Myocyte (in vitro differentiated cells): ENCODE data around the gene SPATA31E1. TPM values are rescaled to one million over a fixed set of nuclear protein-coding genes. Genes with fewer than 3 reads are reported as not detected.
"Not testable (repeated sequence)": the region's sequence is repeated elsewhere in the genome, so short reads cannot be mapped to it uniquely, and the experiment has no call there.

Experiments
- DNase-seq: peaks from one replicate; pipeline ENCODE4 v3.0.0-alpha.2; 2012; ENCODE audit warnings: low read depth
- polyA plus RNA-seq: library from polyadenylated mRNA; unstranded; fragments of >200 nt; gene quantifications from one replicate; pipeline ENCODE4 v1.2.1, GENCODE V29; 2012; ENCODE audit warnings: missing spikeins
- total RNA-seq: library from RNA; depleted of rRNA; stranded (reverse); fragments of >200 nt; gene quantifications from 2 replicates; pipeline ENCODE4 v1.2.3, GENCODE V29; 2014

SPATA31E1 gene
- not detected in 2 replicates for total RNA-seq
- not detected for polyA plus RNA-seq

- DNase-seq = no peak
Observed at GRCh38 chr9:87882627-87883026, at the start of gene SPATA31E1. SPATA31E1 (plus strand) TSS chr9:87882877; CDS start chr9:87882892, 15 bp downstream.

GRCh38 chr9:87834357-87834756 lies 48.3 kb upstream of the SPATA31E1 start:
- DNase-seq = no peak

GRCh38 chr9:87836536-87836935 lies 46.1 kb upstream of the SPATA31E1 start:
- no peak for DNase-seq

- DNase-seq = peak; percentile 16
Observed at GRCh38 chr9:87836951-87837705, 45.5 kb upstream of the SPATA31E1 start.

GRCh38 chr9:87840134-87840533 lies 42.5 kb upstream of the SPATA31E1 start:
- DNase-seq = no peak

GRCh38 chr9:87842878-87843585 lies 39.6 kb upstream of the SPATA31E1 start:
- DNase-seq = no peak

GRCh38 chr9:87844506-87844905 lies 38.2 kb upstream of the SPATA31E1 start:
- DNase-seq = no peak

GRCh38 chr9:87847817-87848216 lies 34.9 kb upstream of the SPATA31E1 start:
- DNase-seq = peak; percentile 53

- no peak for DNase-seq
Observed at GRCh38 chr9:87849144-87849758, 33.4 kb upstream of the SPATA31E1 start.

- DNase-seq = no peak
Observed at GRCh38 chr9:87850391-87850790, 32.3 kb upstream of the SPATA31E1 start.

- DNase-seq = not testable (repeated sequence)
Observed at GRCh38 chr9:87851186-87851585, 31.5 kb upstream of the SPATA31E1 start.

- no peak for DNase-seq
Observed at GRCh38 chr9:87853302-87853701, 29.4 kb upstream of the SPATA31E1 start.

GRCh38 chr9:87853876-87854579 lies 28.6 kb upstream of the SPATA31E1 start:
- no peak for DNase-seq

GRCh38 chr9:87854580-87854955 lies 28.1 kb upstream of the SPATA31E1 start:
- DNase-seq = no peak

- peak; percentile 56 for DNase-seq
Observed at GRCh38 chr9:87855061-87855460, 27.6 kb upstream of the SPATA31E1 start.

GRCh38 chr9:87857141-87857947 lies 25.3 kb upstream of the SPATA31E1 start:
- no peak for DNase-seq

- no peak for DNase-seq
Observed at GRCh38 chr9:87857948-87858335, 24.7 kb upstream of the SPATA31E1 start.

- DNase-seq = no peak
Observed at GRCh38 chr9:87859137-87859536, 23.5 kb upstream of the SPATA31E1 start.

- no peak for DNase-seq
Observed at GRCh38 chr9:87859786-87860185, 22.9 kb upstream of the SPATA31E1 start.

GRCh38 chr9:87861332-87861731 lies 21.3 kb upstream of the SPATA31E1 start:
- no peak for DNase-seq
